Adrenal gland (tissue), 5 donors: ENCODE data around the gene C12orf57.

Experiments used
- POLR2A ChIP-seq, 2 donors: fragments of 450-650 bp; IDR thresholded peaks; one replicate each; pipeline ENCODE4 v1.6.1; 2017; ENCODE audit warnings: antibody characterized with exemption in 2 of 2, mild to moderate bottlenecking in 2 of 2, moderate library complexity in 1 of 2
- TF ChIP-seq, protein P1 (sequence below), 6 experiments: fragments of 450-650 bp in 4 of 6; fragments of 200-600 bp in 2 of 6; sonication (generic) in 1 of 6; IDR thresholded peaks; 1 replicate in 5 of 6; 2 replicates in 1 of 6; pipeline versions ENCODE4 v1.5.1 to v1.8.0; 2016 to 2021; ENCODE audit warnings: antibody characterized with exemption in 6 of 6, mild to moderate bottlenecking in 2 of 6, moderate library complexity in 1 of 6
- donor health status: DM: no; HTN: no; CAD: no.

DNA sequence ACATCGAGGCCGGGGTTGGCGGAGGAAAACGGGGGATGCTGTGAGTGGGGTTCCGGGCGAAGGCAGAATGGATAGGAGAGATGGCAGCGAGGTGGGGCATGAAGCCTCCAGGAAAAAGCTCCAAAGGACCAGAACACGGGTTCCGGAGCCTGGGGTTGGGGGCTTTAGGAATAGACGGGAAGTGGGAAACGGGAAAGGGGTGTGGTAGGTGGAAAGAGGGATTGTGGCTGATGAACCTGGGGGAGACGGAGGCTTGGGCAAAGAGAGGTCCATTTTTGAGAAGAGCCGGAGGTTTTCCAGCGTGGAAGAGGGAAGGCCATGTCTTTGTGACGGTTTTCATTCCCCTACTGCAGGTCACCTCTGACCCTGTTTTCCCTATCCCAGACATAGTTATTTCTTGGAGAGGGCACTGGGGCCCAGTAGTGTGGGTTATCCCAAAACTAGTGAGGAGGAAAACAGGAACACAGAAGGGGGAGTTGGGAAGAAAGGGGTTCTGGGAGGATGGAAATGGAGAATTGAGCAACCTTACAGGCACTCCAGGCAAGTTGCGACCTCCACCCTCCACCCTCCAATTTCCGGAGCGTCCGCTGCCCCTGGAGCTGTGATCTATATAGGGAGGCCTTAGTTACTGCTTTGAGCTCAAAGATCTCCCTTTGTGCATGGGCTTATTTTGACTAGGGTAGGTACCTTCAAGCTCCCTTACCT, 15.0 kb upstream of the C12orf57 start:
- TF ChIP-seq, protein P1, sequence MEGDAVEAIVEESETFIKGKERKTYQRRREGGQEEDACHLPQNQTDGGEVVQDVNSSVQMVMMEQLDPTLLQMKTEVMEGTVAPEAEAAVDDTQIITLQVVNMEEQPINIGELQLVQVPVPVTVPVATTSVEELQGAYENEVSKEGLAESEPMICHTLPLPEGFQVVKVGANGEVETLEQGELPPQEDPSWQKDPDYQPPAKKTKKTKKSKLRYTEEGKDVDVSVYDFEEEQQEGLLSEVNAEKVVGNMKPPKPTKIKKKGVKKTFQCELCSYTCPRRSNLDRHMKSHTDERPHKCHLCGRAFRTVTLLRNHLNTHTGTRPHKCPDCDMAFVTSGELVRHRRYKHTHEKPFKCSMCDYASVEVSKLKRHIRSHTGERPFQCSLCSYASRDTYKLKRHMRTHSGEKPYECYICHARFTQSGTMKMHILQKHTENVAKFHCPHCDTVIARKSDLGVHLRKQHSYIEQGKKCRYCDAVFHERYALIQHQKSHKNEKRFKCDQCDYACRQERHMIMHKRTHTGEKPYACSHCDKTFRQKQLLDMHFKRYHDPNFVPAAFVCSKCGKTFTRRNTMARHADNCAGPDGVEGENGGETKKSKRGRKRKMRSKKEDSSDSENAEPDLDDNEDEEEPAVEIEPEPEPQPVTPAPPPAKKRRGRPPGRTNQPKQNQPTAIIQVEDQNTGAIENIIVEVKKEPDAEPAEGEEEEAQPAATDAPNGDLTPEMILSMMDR (IDR thresholded peaks at IDR 0.05): no peak
- no peak for TF ChIP-seq POLR2A (IDR thresholded peaks at IDR 0.05)
